A549 (cell line): ENCODE measurements around the gene SST. TPM values are rescaled to one million over a fixed set of nuclear protein-coding genes. Genes with fewer than 3 reads are reported as not detected.
"Not testable (repeated sequence)": the region's sequence is repeated elsewhere in the genome, so short reads cannot be mapped to it uniquely, and the experiment has no call there.

Source experiments
- ATAC-seq, 2 experiments: fragments of 200-7000 bp in 1 of 2; fragments of >200 bp in 1 of 2; cut with Nextera tagmentation in 1 of 2; cut with Tn5 transposase in 1 of 2; 3 replicates each; pipeline versions ENCODE4 v1.8.0 to v1.9.1; 2018 to 2020; ENCODE audit warnings: mild to moderate bottlenecking in 1 of 2, moderate library complexity in 1 of 2
- CTCF ChIA-PET: fragments of 300-600 bp; sonication (Branson Sonifier 250); formaldehyde crosslinking; extraction: SDS; loops from one replicate; lab custom pipeline; 2021; ENCODE audit warnings: antibody characterized with exemption, inconsistent platforms; lab: Yijun Ruan, JAX
- POLR2A ChIA-PET: fragments of 350-600 bp; formaldehyde crosslinking; extraction: SDS; loops from one replicate; lab custom pipeline; 2021; ENCODE audit warnings: antibody characterized with exemption, inconsistent platforms; lab: Yijun Ruan, JAX
- DNase-seq, 2 experiments: peaks; one replicate each; pipeline versions ENCODE4 v3.0.0 to v3.0.0-alpha.2; 2011 to 2016; ENCODE audit warnings: low read depth in 1 of 2, low spot score in 1 of 2
- FAIRE-seq: peaks from 2 replicates; lab custom pipeline; 2011; peaks lifted over from hg19 to GRCh38; lab: Jason Lieb, UNC
- H3K27ac ChIP-seq, 2 experiments: fragments of >200 bp; sonication (Bioruptor Twin); formaldehyde crosslinking; 3 replicates each; pipeline ENCODE4 v1.5.1; 2016 to 2017
- H3K4me1 ChIP-seq: fragments of >200 bp; sonication (Bioruptor Twin); formaldehyde crosslinking; 3 replicates; pipeline ENCODE4 v1.6.1; 2016
- H3K4me2 ChIP-seq: fragments of >200 bp; sonication (Bioruptor Twin); formaldehyde crosslinking; 3 replicates; pipeline ENCODE4 v1.6.1; 2016
- H3K4me3 ChIP-seq: fragments of >200 bp; sonication (Bioruptor Twin); formaldehyde crosslinking; 3 replicates; pipeline ENCODE4 v1.5.1; 2016
- H3K9me3 ChIP-seq: fragments of >200 bp; sonication (Bioruptor Twin); formaldehyde crosslinking; 3 replicates; pipeline ENCODE4 v1.6.1; 2016
- EHF ChIP-seq: fragments of 250-450 bp; sonication (Bioruptor Pico); IDR thresholded peaks from 2 replicates; pipeline ENCODE4 v1.5.0; 2020; ENCODE audit warnings: mild to moderate bottlenecking
- ESRRA ChIP-seq: fragments of 150-350 bp; IDR thresholded peaks from 2 replicates; pipeline ENCODE4 v1.6.1; 2014; ENCODE audit warnings: mild to moderate bottlenecking, low read length, borderline replicate concordance
- HOXA7 ChIP-seq: fragments of 250-450 bp; sonication (Bioruptor Pico); IDR thresholded peaks from 2 replicates; pipeline ENCODE4 v1.5.0; 2020; ENCODE audit warnings: mild to moderate bottlenecking, moderate library complexity
- HOXB13 ChIP-seq: fragments of 250-450 bp; sonication (Bioruptor Pico); IDR thresholded peaks from 2 replicates; pipeline ENCODE4 v1.5.0; 2020; ENCODE audit warnings: low read depth, mild to moderate bottlenecking, moderate library complexity
- HOXB5 ChIP-seq: fragments of 250-450 bp; sonication (Bioruptor Pico); IDR thresholded peaks from 2 replicates; pipeline ENCODE4 v1.5.0; 2020; ENCODE audit warnings: mild to moderate bottlenecking, moderate library complexity
- JUN ChIP-seq, 2 experiments: fragments of >200 bp; sonication (Bioruptor Twin); formaldehyde crosslinking; IDR thresholded peaks; 2 replicates in 1 of 2; 3 replicates in 1 of 2; pipeline ENCODE4 v1.6.1; 2016 to 2017
- KDM1A ChIP-seq: fragments of 200-600 bp; sonication (generic); IDR thresholded peaks from 2 replicates; pipeline ENCODE4 v1.6.1; 2016; ENCODE audit warnings: low read depth, mild to moderate bottlenecking
- KDM5A ChIP-seq: fragments of 200-600 bp; sonication (generic); IDR thresholded peaks from 2 replicates; pipeline ENCODE4 v1.6.1; 2016; ENCODE audit warnings: antibody characterized with exemption, mild to moderate bottlenecking
- MAFK ChIP-seq: fragments of 450-650 bp; IDR thresholded peaks from 2 replicates; pipeline ENCODE4 v1.6.1; 2014; ENCODE audit not compliant: partially characterized antibody
- MYC ChIP-seq: IDR thresholded peaks from 2 replicates; pipeline ENCODE4 v1.6.1; 2012; ENCODE audit warnings: mild to moderate bottlenecking, inconsistent platforms, low read length, improper control_type of control experiment, borderline replicate concordance
- POLR2AphosphoS2 ChIP-seq: conservative IDR thresholded peaks from 2 replicates; pipeline ENCODE4 v1.6.1; 2012; ENCODE audit warnings: low read length, improper control_type of control experiment, inconsistent platforms
- RAD21 ChIP-seq, 2 experiments: fragments of >200 bp in 1 of 2; sonication (Bioruptor Twin) in 1 of 2; formaldehyde crosslinking in 1 of 2; IDR thresholded peaks in 1 of 2; conservative IDR thresholded peaks in 1 of 2; 2 replicates in 1 of 2; 3 replicates in 1 of 2; pipeline ENCODE4 v1.6.1; 2012 to 2018; ENCODE audit warnings: inconsistent platforms in 1 of 2
- RNF2 ChIP-seq: fragments of 200-600 bp; sonication (generic); IDR thresholded peaks from 2 replicates; pipeline ENCODE4 v1.6.1; 2016; ENCODE audit warnings: low read depth, mild to moderate bottlenecking, antibody characterized with exemption, moderate library complexity, borderline replicate concordance
- SMC3 ChIP-seq: fragments of >200 bp; sonication (Bioruptor Twin); formaldehyde crosslinking; IDR thresholded peaks from 3 replicates; pipeline ENCODE4 v1.6.1; 2018; ENCODE audit warnings: inconsistent platforms
- SREBF2 ChIP-seq: fragments of 450-650 bp; IDR thresholded peaks from 2 replicates; pipeline ENCODE4 v1.6.1; 2014; ENCODE audit warnings: mild to moderate bottlenecking, moderate library complexity
- TFCP2L1 ChIP-seq: fragments of 250-450 bp; sonication (Bioruptor Pico); IDR thresholded peaks from 2 replicates; pipeline ENCODE4 v1.5.0; 2021; ENCODE audit warnings: mild to moderate bottlenecking
- ZFP36 ChIP-seq: fragments of 450-650 bp; IDR thresholded peaks from 2 replicates; pipeline ENCODE4 v1.6.1; 2014; ENCODE audit warnings: borderline replicate concordance; ENCODE audit not compliant: partially characterized antibody
- ZNF302 ChIP-seq: fragments of 250-450 bp; sonication (Bioruptor Pico); IDR thresholded peaks from 2 replicates; pipeline ENCODE4 v1.9.0; 2021; ENCODE audit warnings: inconsistent platforms, mild to moderate bottlenecking, moderate library complexity
- ZSCAN20 ChIP-seq: fragments of 250-450 bp; sonication (Bioruptor Pico); IDR thresholded peaks from 2 replicates; pipeline ENCODE4 v1.8.0; 2022; ENCODE audit warnings: mild to moderate bottlenecking, moderate library complexity
- WGBS: methylation state at CpG from one replicate; pipeline ENCODE4 v1.1.6; 2017; ENCODE audit errors: missing lambda C conversion rate; 5-methylcytosine and 5-hydroxymethylcytosine counted together
- polyA plus RNA-seq, 4 experiments: library from polyadenylated mRNA; depleted of rRNA in 3 of 4; stranded (reverse); fragments of >200 nt; fragmentation: RNase III in 1 of 4; extraction: RNeasy Plus Mini Kit Qiagen cat#74134 plus additional on column Dnase treatment in 1 of 4; gene quantifications; 2 replicates in 3 of 4; 3 replicates in 1 of 4; pipeline ENCODE4 v1.2.3, GENCODE V29; 2011 to 2017
- TF ChIP-seq, protein P1 (sequence below): IDR thresholded peaks from 2 replicates; pipeline ENCODE4 v1.6.1; 2012; ENCODE audit warnings: low read depth, borderline replicate concordance
- TF ChIP-seq, protein P2 (sequence below): fragments of 150-350 bp; IDR thresholded peaks from 2 replicates; pipeline ENCODE4 v1.6.1; 2014; ENCODE audit warnings: low read depth, mild to moderate bottlenecking, low read length
- TF ChIP-seq, protein P3 (sequence below): fragments of >200 bp; sonication (Bioruptor Twin); formaldehyde crosslinking; IDR thresholded peaks from 3 replicates; pipeline ENCODE4 v1.6.1; 2016
- TF ChIP-seq, protein P4 (sequence below): fragments of >200 bp; sonication (Bioruptor Twin); formaldehyde crosslinking; IDR thresholded peaks from 3 replicates; pipeline ENCODE4 v1.5.1; 2016

Gene SST
- polyA plus RNA-seq, 2 of the 4 experiments (the other 2 are of a cell fraction): not detected

DNA sequence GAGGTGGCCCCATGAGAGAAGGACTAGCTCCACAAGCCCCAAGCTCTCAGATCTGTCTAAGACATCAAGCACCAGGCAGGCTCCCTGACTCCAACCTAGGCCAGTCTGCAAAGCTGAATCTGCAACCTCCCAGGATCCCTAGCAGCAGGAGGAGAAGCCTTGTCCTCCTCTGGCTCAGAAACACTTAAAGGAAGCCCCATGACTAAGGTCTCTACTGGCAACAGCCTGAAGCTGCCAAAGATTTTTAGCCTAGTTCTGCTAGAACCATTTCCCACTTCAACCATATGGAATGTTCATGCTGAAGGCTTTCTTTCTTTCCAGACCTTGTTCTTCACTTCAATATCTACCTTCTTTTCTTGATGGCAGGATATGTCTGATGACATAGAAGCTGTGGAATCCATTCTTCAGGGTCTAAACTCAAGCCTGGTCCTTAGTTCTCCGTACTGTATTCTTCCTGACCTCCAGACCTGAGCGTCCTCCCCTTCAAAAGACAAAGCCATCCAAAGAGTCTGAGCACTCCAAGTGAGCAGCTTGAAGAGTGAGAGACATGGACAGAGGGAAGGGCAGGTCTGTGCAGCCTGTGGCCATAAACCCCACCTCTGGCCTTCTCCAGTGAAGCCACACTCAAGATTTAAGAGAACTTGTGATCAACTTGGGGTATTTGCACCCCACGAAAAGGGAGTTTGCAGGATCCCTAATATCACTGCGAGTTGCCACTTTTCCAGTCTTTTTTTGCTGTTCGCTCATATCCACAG lies 23.1 kb downstream of the SST start:
- ATAC-seq (no peak), FAIRE-seq (no peak), DNase-seq (no peak)
- H3K4me2 ChIP-seq: no peak overlapping the region
- H3K9me3 ChIP-seq: no peaks in the 10 kb centered on the region
- CTCF ChIA-PET: interaction anchor here (1.8 kb wide), 1 partner anchor 328 kb away, joined by 10 read pairs; no protein-coding TSS in a partner anchor
- POLR2A ChIA-PET: no interaction called here
- TF ChIP-seq HOXB5 (CRISPR knock-in tag): no peak
- TF ChIP-seq RAD21 (conservative IDR thresholded peaks at IDR 0.05 in 1 of 2, IDR thresholded peaks at IDR 0.05 in 1 of 2): no peak
- TF ChIP-seq POLR2AphosphoS2: no peak
- no peak for TF ChIP-seq MAFK
- no peak for TF ChIP-seq EHF (CRISPR knock-in tag)
- TF ChIP-seq, protein P1, sequence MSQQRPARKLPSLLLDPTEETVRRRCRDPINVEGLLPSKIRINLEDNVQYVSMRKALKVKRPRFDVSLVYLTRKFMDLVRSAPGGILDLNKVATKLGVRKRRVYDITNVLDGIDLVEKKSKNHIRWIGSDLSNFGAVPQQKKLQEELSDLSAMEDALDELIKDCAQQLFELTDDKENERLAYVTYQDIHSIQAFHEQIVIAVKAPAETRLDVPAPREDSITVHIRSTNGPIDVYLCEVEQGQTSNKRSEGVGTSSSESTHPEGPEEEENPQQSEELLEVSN: no peak
- TF ChIP-seq SREBF2: no peak
- TF ChIP-seq, protein P2, sequence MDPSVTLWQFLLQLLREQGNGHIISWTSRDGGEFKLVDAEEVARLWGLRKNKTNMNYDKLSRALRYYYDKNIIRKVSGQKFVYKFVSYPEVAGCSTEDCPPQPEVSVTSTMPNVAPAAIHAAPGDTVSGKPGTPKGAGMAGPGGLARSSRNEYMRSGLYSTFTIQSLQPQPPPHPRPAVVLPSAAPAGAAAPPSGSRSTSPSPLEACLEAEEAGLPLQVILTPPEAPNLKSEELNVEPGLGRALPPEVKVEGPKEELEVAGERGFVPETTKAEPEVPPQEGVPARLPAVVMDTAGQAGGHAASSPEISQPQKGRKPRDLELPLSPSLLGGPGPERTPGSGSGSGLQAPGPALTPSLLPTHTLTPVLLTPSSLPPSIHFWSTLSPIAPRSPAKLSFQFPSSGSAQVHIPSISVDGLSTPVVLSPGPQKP: no peak
- TF ChIP-seq ZFP36: no peak
- H3K27ac ChIP-seq: no peak overlapping the region
- no peak overlapping the region for H3K4me3 ChIP-seq
- no peaks in the 10 kb centered on the region for H3K4me1 ChIP-seq
- WGBS: 25% methylated on average over 5 of the region's 5 CpGs

DNA sequence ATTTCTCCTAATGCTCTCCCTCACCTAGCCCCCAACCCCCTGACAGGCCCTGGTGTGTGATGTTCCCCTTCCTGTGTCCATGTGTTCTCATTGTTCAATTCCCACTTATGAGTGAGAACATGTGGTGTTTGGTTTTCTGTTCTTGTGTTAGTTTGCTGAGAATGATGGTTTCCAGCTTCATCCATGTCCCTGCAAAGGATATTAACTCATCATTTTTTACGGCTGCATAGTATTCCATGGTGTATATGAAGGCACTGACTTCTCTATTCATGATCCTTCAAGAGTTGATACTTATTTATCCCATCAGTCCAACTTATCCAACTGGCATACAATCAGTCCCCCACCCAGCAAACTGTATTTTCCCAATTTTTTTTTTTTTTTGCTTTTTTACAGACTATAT lies 24.8 kb downstream of the SST start:
- H3K4me2 ChIP-seq, H3K27ac ChIP-seq, H3K4me3 ChIP-seq, H3K9me3 ChIP-seq, H3K4me1 ChIP-seq, ATAC-seq, POLR2A ChIA-PET, DNase-seq, FAIRE-seq: not testable (repeated sequence)
- WGBS: 32% methylated on average over 1 of the region's 1 CpG
- CTCF ChIA-PET: interaction anchor here (1.1 kb wide), 1 partner anchor 11 kb away, joined by 4 read pairs; no protein-coding TSS in a partner anchor

DNA sequence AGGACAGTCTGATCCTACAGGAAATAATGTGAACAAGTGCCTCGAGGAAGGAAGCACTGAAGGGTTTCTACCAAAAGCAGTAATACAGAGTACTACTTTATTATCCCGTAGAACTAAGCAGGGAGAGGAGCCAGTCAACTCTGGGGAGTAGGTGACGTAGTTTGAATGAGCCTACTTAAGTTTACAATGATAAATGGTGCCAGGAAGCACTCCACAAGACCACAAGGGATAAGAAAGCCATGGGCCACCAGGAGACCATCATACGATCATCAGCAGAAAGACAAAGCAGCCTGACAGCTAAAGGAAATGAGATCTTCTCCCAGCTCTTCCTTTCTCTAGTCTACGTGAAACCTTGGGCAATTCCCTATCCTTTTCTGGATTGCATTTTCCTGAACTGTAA lies 27.3 kb downstream of the SST start:
- no peak for FAIRE-seq
- WGBS: 36% methylated on average over 5 of the region's 5 CpGs

More for the DNA sequence above, 27.3 kb downstream of the SST start:
- no peak for TF ChIP-seq JUN (IDR thresholded peaks at IDR 0.05)
- no peak for TF ChIP-seq TFCP2L1 (CRISPR knock-in tag)
- no peak for TF ChIP-seq HOXB13 (CRISPR knock-in tag)
- TF ChIP-seq KDM1A: no peak
- no peak for TF ChIP-seq ZNF302
- TF ChIP-seq, protein P3, sequence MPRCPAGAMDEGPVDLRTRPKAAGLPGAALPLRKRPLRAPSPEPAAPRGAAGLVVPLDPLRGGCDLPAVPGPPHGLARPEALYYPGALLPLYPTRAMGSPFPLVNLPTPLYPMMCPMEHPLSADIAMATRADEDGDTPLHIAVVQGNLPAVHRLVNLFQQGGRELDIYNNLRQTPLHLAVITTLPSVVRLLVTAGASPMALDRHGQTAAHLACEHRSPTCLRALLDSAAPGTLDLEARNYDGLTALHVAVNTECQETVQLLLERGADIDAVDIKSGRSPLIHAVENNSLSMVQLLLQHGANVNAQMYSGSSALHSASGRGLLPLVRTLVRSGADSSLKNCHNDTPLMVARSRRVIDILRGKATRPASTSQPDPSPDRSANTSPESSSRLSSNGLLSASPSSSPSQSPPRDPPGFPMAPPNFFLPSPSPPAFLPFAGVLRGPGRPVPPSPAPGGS: no peak
- TF ChIP-seq SMC3: no peak
- no peak for TF ChIP-seq MAFK
- TF ChIP-seq HOXA7 (CRISPR knock-in tag): no peak
- TF ChIP-seq, protein P4, sequence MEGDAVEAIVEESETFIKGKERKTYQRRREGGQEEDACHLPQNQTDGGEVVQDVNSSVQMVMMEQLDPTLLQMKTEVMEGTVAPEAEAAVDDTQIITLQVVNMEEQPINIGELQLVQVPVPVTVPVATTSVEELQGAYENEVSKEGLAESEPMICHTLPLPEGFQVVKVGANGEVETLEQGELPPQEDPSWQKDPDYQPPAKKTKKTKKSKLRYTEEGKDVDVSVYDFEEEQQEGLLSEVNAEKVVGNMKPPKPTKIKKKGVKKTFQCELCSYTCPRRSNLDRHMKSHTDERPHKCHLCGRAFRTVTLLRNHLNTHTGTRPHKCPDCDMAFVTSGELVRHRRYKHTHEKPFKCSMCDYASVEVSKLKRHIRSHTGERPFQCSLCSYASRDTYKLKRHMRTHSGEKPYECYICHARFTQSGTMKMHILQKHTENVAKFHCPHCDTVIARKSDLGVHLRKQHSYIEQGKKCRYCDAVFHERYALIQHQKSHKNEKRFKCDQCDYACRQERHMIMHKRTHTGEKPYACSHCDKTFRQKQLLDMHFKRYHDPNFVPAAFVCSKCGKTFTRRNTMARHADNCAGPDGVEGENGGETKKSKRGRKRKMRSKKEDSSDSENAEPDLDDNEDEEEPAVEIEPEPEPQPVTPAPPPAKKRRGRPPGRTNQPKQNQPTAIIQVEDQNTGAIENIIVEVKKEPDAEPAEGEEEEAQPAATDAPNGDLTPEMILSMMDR: no peak
- TF ChIP-seq HOXB5 (CRISPR knock-in tag): no peak
- TF ChIP-seq SREBF2: no peak
- no peak for TF ChIP-seq ESRRA
- no peak for TF ChIP-seq ZSCAN20 (CRISPR knock-in tag)
- TF ChIP-seq RAD21 (conservative IDR thresholded peaks at IDR 0.05 in 1 of 2, IDR thresholded peaks at IDR 0.05 in 1 of 2): no peak
- TF ChIP-seq MYC: no peak
- TF ChIP-seq KDM5A: no peak
- no peak for TF ChIP-seq RNF2
- TF ChIP-seq, all 56 proteins: peak for 0
- Histone ChIP-seq H3K4me3 (no peak overlapping the region), H3K9me3 (no peaks in the 10 kb centered on the region), H3K27ac (no peak overlapping the region), H3K4me2 (no peak overlapping the region), H3K4me1 (no peaks in the 10 kb centered on the region)
- ATAC-seq: no peak
- POLR2A ChIA-PET: no interaction called here
- CTCF ChIA-PET: no interaction called here
- DNase-seq: no peak
